H1 (cell line): ENCODE data around the gene ABCC6.

Source experiments
- RFX5 ChIP-seq: IDR thresholded peaks from 2 replicates; pipeline ENCODE4 v1.6.1; 2011; ENCODE audit warnings: low read depth, low read length, improper control_type of control experiment, borderline replicate concordance
- ZNF274 ChIP-seq: IDR thresholded peaks from 2 replicates; pipeline ENCODE4 v1.7.0; 2012; ENCODE audit warnings: low read length, borderline replicate concordance; ENCODE audit errors: extremely low read depth
- TF ChIP-seq, protein P1 (sequence below), 3 experiments: IDR thresholded peaks; 1 replicate in 2 of 3; 2 replicates in 1 of 3; pipeline versions ENCODE4 v1.5.1 to v1.6.1; 2011; ENCODE audit warnings: low read length in 3 of 3, mild to moderate bottlenecking in 3 of 3, inconsistent platforms in 2 of 3, low read depth in 1 of 3, moderate library complexity in 1 of 3; ENCODE audit not compliant: insufficient read depth in 1 of 3; ENCODE audit errors: control extremely low read depth in 1 of 3

- TF ChIP-seq, protein P1, sequence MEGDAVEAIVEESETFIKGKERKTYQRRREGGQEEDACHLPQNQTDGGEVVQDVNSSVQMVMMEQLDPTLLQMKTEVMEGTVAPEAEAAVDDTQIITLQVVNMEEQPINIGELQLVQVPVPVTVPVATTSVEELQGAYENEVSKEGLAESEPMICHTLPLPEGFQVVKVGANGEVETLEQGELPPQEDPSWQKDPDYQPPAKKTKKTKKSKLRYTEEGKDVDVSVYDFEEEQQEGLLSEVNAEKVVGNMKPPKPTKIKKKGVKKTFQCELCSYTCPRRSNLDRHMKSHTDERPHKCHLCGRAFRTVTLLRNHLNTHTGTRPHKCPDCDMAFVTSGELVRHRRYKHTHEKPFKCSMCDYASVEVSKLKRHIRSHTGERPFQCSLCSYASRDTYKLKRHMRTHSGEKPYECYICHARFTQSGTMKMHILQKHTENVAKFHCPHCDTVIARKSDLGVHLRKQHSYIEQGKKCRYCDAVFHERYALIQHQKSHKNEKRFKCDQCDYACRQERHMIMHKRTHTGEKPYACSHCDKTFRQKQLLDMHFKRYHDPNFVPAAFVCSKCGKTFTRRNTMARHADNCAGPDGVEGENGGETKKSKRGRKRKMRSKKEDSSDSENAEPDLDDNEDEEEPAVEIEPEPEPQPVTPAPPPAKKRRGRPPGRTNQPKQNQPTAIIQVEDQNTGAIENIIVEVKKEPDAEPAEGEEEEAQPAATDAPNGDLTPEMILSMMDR (IDR thresholded peaks at IDR 0.05; ENCODE audit: control extremely low read depth in 1 of 3, insufficient read depth in 1 of 3, low read depth in 1 of 3, low read length in 3 of 3): no peak
- TF ChIP-seq ZNF274: no peak
- no peak for TF ChIP-seq RFX5
These were observed 84.2 kb downstream of the ABCC6 start for GRCh38 chr16:16139061-16139460.
